Upper lobe of left lung (tissue), 4 donors: Measurements from ENCODE around the gene TFCP2L1.

Experiments
- CTCF ChIP-seq, 6 experiments: fragments of 450-650 bp in 4 of 6; fragments of 200-600 bp in 2 of 6; sonication (generic) in 2 of 6; IDR thresholded peaks; one replicate each; pipeline ENCODE4 v1.5.1; 2016 to 2019; ENCODE audit warnings: antibody characterized with exemption in 6 of 6
- EP300 ChIP-seq, 4 donors: sonication (generic); formaldehyde crosslinking; IDR thresholded peaks; one replicate each; pipeline ENCODE4 v1.5.1; 2017; ENCODE audit warnings: antibody characterized with exemption in 4 of 4, control low read depth in 2 of 4

- no peak for TF ChIP-seq CTCF (IDR thresholded peaks at IDR 0.05)
- no peak for TF ChIP-seq EP300 (IDR thresholded peaks at IDR 0.05)
These were observed 31.2 kb downstream of the TFCP2L1 start for GRCh38 chr2:121253674-121254240.
